Dendritic cell treated with granulocyte-macrophage colony-stimulating factor and Interleukin-4, amounts not matched to agents 40 ng/mL and 50 ng/mL, for 4 days (primary cell): ENCODE measurements around the gene PDPK1.
A peak's percentile ranks its signal among the peaks of the same experiment; 100 is the strongest.
"Not testable (repeated sequence)": the region's sequence is repeated elsewhere in the genome, so short reads cannot be mapped to it uniquely, and the experiment has no call there.

ENCODE experiments used
- H3K27ac Mint-ChIP-seq: one replicate; pipeline ENCODE4 v1.8.0; 2022; ENCODE audit warnings: mild to moderate bottlenecking, mixed read lengths
- H3K27me3 Mint-ChIP-seq: one replicate; pipeline ENCODE4 v1.8.0; 2022; ENCODE audit warnings: mild to moderate bottlenecking, mixed read lengths
- H3K36me3 Mint-ChIP-seq: one replicate; pipeline ENCODE4 v1.8.0; 2022; ENCODE audit warnings: low read depth, mixed read lengths
- H3K4me1 Mint-ChIP-seq: one replicate; pipeline ENCODE4 v1.8.0; 2022; ENCODE audit warnings: low read depth, mixed read lengths
- H3K4me3 Mint-ChIP-seq: one replicate; pipeline ENCODE4 v1.8.0; 2022; ENCODE audit warnings: mild to moderate bottlenecking, moderate library complexity, mixed read lengths
- H3K9me3 Mint-ChIP-seq: one replicate; pipeline ENCODE4 v1.8.0; 2022; ENCODE audit warnings: mixed read lengths
- intact Hi-C: fragments of 100-400 bp; cut with micrococcal nuclease; formaldehyde crosslinking; loops from one replicate; pipeline ENCODE4 v1.15.0; 2022

The PDPK1 gene

DNA sequence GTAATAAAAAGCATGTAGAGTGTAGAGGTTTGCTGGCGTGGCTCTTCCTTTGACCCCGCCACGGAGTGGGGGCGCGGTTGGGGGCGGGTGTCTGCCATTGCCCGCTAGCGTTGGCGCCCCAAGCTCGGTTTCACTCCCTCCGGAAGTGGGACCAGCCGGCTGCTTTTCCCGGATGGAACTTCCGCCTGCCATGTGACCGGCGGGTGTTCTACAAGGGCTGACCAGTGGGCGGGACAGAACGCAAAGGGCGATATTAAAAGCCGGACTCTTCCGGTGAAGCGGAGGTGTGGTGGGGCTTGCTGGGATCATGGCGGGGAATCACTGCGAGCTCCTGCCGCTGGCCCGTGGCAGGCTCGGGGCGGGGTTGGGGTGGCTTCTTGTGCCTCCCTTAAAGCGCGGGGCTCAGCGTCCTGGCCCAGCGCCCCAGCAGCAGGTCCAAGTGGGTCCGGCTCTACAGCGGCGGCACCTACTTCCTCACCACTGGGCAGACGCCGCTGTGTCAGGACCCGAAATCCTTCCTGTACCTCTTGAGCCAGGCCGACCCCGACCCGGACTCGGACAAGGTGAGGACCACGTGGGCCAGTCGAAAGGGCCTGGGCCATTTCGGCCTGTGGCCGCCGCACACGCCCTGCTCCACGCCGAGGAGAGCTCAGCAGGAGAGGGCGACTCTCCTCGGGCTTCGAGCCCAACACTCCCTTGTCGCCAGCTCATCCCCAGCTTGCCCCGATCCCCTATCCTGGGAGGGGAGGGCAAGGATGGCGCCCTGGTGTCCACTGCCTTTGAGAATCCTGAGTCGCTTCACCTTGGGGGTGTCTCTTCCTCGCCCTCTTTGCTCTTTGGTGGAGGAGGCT, 65.6 kb downstream of the PDPK1 start:
- Mint-ChIP-seq H3K4me1 (peaks cover 15% of the 10 kb centered on the region), H3K27ac (peak overlapping the region; percentile 98), H3K9me3 (no peaks in the 10 kb centered on the region), H3K36me3 (peaks cover 43% of the 10 kb centered on the region), H3K27me3 (no peaks in the 10 kb centered on the region), H3K4me3 (peak overlapping the region; percentile 99)
- intact Hi-C loops, result no loop called here

DNA sequence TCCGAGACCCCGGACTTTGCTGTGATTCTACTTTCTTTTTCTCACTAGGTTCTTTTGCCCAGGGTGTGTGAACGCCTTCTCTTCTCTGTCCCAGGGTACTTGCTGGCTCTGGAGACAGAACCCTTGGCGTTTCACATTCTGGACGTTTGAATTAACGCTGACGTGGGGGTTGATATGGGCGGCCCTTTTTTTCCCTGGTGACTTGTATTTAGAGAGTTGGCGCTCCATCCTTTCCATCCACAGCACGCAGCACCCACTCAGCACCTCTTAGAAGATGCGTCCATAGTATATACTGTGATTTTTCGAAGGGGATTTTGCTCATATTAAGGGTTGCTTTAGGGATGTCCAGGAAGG, 66.2 kb downstream of the PDPK1 start:
- intact Hi-C loops, H3K9me3 Mint-ChIP-seq, H3K27me3 Mint-ChIP-seq: not testable (repeated sequence)
- Mint-ChIP-seq H3K36me3 (peaks cover 37% of the 10 kb centered on the region), H3K27ac (peak overlapping the region; percentile 98), H3K4me3 (peak overlapping the region; percentile 99), H3K4me1 (peaks cover 15% of the 10 kb centered on the region)

DNA sequence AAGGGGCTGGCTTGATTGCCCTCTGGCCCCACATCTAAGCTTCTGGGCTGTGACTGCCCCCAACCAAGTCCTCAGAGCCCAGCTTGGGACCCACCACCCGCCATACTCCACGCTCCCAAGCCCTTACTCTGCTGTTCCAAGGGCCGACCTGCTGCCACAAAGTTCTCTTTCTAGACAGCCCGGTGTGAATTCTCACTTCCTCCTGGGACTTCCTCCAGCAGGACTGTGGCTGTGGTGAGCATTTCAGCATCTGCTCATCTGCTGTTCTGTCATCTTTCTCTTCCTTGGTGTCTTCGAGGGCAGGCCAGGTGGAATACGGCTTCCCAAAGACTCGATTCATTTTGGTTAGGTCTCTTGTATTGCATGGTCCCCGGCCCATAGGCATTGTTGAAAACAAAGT, 69.0 kb downstream of the PDPK1 start:
- peaks cover 35% of the 10 kb centered on the region for H3K36me3 Mint-ChIP-seq
- H3K9me3 Mint-ChIP-seq, intact Hi-C loops, H3K27ac Mint-ChIP-seq, H3K27me3 Mint-ChIP-seq, H3K4me3 Mint-ChIP-seq: not testable (repeated sequence)
- peaks cover 25% of the 10 kb centered on the region for H3K4me1 Mint-ChIP-seq

DNA sequence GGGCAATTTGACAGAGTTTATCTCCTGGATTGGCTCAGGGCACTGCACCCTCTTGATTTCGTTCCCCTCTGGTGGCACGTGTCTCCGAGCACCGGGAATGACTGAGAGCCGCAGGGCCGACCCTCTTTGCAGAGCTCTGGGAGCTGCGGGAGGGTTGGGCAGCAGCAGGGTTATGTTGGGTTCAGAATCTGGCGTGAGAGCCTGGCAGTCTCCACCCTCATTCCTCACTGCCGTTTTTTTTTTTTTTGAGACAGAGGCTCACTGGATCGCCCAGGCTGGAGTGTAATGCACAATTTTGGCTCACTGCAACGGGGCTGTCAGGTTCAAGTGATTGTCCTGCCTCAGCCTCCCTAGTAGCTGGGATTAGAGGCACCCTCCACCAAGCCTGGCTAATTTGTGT, 71.5 kb downstream of the PDPK1 start:
- peaks cover 25% of the 10 kb centered on the region for H3K4me1 Mint-ChIP-seq
- H3K4me3 Mint-ChIP-seq, H3K27me3 Mint-ChIP-seq, H3K9me3 Mint-ChIP-seq, intact Hi-C loops, H3K27ac Mint-ChIP-seq: not testable (repeated sequence)
- peaks cover 22% of the 10 kb centered on the region for H3K36me3 Mint-ChIP-seq

DNA sequence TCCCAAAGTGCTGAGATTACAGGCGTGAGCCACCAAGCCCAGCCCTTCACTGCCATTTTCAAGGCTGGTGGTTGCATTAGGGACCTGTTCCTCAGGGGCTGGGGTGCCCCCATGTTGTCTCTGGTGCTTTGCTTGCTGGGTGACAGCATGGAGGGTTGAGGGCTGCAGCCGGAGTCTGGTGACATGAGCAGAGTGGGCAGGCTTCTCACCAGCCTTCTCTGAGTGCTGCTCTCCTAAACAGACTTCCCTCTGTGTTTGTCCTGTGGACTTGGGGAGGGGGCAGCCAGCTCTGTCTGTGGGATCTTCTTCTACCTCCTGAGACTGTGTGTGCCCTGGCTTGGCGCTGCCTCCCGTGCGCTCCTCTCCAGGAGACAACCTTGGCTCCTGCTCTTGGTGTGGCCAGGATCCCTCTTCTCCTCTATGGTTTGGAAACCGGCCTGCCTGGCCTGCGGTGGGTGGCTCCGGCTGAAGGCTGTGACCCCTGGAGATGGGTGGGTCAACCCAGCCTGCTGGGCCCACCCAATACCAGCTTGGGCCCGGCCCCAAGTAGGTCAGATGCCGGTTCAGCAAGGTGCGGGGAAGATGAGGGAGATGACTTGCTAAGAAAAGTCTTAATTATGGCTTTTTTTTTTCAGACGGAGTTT, 72.1 kb downstream of the PDPK1 start:
- Mint-ChIP-seq H3K27ac (no peak overlapping the region), H3K4me3 (no peak overlapping the region), H3K4me1 (peaks cover 25% of the 10 kb centered on the region), H3K9me3 (no peaks in the 10 kb centered on the region), H3K36me3 (peaks cover 28% of the 10 kb centered on the region), H3K27me3 (no peaks in the 10 kb centered on the region)
- intact Hi-C loops, result no loop called here

DNA sequence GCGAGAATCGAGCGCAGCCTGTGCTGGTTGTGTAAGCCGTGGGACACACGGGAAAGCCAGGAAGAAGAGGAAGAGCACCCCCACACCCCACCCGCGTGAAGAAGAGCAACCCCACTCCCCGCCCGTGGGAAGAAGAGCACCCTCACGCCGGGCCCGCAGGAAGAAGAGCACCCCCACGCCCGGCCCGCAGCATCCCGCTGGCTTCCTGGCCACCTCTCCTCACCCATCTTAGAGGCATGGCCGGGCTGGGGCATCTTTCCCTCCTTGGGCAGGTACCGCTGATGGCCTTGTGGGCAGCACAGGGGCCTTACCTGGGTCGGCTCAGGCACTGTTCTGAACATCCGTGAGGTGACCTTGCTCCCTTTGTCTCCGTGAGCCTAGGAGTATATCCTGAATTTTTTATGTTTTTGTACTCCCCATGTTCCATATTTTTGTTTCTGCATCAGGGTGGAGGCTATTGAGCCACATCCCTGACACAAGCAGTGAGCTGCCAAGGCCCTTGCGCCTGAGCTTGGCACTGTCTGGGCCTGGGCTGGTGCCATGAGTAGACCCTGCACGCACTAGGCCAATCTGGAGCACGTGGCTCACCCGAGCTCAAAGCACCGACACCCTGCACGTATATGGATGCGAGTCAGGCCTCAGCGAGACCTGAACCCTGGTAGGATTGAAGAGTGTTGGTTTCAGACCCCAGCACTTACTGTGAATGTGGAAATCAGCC, 73.1 kb downstream of the PDPK1 start:
- intact Hi-C loops, result no loop called here
- Mint-ChIP-seq H3K27me3 (no peaks in the 10 kb centered on the region), H3K27ac (no peak overlapping the region), H3K4me1 (peaks cover 19% of the 10 kb centered on the region), H3K36me3 (peaks cover 34% of the 10 kb centered on the region), H3K4me3 (no peak overlapping the region), H3K9me3 (no peaks in the 10 kb centered on the region)

DNA sequence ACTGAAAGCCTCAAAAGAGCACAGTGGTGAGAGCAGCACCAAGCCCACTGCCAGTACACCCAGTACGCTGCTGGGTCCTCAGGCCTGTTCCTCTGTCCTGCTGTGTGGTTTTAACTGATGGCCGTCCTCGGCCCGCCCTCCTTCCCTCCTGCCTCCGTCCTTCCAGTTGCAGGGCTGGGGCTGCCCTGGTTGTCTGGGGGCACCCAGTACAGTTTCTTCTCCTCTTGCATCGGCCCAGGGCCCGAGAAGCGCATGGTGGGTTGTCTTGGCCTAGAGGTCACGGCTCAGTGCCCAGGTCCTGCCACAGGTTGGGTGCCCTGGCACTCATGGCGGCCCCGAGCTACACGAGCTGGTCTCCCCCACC, 73.7 kb downstream of the PDPK1 start:
- intact Hi-C loops, result no loop called here
- H3K4me1 Mint-ChIP-seq, result peaks cover 19% of the 10 kb centered on the region
- no peak overlapping the region for H3K4me3 Mint-ChIP-seq
- no peak overlapping the region for H3K27ac Mint-ChIP-seq
- no peaks in the 10 kb centered on the region for H3K9me3 Mint-ChIP-seq
- no peaks in the 10 kb centered on the region for H3K27me3 Mint-ChIP-seq
- peaks cover 34% of the 10 kb centered on the region for H3K36me3 Mint-ChIP-seq

DNA sequence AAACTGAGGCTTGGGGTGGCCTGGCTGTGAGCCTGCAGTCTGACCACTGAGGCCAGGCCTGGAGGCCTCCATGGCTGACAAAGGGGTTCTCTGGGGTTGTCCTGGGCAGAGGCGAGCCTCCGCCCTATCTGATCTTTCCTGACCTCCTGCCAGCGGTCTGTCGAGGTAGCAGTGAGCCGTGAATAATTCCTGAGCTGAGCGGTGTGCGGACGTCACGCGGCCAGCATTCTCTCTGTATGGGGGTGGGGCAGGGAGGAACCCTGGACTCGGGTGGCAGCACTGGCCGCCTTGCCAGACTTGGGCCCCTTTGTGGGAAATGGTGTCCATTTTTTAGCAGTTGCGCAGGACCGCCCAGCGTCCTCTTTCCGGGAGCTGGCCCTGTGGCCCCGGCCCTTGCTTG, 74.1 kb downstream of the PDPK1 start:
- H3K36me3 Mint-ChIP-seq, result peaks cover 34% of the 10 kb centered on the region

DNA sequence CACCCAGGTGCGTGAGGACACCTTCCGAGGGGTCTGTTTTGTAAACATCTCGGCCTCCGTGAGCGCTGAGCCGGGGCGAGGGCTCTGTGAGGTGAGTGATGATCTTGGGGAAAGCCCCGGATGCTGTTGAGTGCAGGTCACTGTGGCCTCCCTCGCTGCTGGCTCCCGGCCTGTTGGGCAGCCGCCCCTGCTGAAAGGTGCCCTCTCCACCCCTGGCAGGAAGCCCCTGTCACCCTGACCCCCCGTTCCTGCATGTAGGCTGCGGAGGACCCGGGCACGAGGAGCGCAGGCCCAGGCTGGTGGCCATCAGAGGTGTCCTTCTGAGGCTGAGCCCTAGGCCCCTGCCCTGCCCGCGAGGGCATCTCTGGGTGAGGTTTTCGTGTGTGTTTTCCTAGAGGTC, 75.4 kb downstream of the PDPK1 start:
- peaks cover 34% of the 10 kb centered on the region for H3K36me3 Mint-ChIP-seq
- H3K4me3 Mint-ChIP-seq, H3K27me3 Mint-ChIP-seq, H3K9me3 Mint-ChIP-seq, H3K27ac Mint-ChIP-seq, H3K4me1 Mint-ChIP-seq, intact Hi-C loops: not testable (repeated sequence)

More for the DNA sequence above, 74.1 kb downstream of the PDPK1 start:
- intact Hi-C loops, H3K27me3 Mint-ChIP-seq, H3K9me3 Mint-ChIP-seq, H3K27ac Mint-ChIP-seq, H3K4me3 Mint-ChIP-seq: not testable (repeated sequence)
- H3K4me1 Mint-ChIP-seq, result peaks cover 19% of the 10 kb centered on the region

DNA sequence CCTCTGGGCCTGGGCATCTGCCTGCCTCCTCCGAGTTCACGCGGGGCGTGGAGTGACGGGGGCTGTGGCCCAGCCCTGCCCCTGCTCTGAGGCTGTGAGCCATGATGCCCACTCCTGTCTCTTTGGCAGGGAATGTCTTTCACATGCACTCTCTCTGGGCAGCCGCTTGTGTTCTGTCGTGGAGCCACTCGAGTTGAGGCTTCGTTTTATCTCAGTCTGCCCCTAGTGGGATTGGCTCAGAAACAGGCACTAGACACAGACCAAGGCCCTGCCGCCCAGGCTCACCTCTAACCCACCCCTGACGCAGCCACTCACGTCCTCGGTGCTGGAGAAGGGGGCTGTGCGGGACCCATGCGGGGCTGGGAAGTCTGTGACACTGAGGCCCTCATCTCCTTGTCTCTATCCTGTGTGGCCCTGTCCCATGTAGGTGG, 77.0 kb downstream of the PDPK1 start:
- Mint-ChIP-seq H3K9me3 (no peaks in the 10 kb centered on the region), H3K27me3 (no peaks in the 10 kb centered on the region), H3K36me3 (peaks cover 32% of the 10 kb centered on the region), H3K4me3 (no peak overlapping the region), H3K4me1 (peaks cover 10% of the 10 kb centered on the region), H3K27ac (no peak overlapping the region)
- intact Hi-C loops, result no loop called here

DNA sequence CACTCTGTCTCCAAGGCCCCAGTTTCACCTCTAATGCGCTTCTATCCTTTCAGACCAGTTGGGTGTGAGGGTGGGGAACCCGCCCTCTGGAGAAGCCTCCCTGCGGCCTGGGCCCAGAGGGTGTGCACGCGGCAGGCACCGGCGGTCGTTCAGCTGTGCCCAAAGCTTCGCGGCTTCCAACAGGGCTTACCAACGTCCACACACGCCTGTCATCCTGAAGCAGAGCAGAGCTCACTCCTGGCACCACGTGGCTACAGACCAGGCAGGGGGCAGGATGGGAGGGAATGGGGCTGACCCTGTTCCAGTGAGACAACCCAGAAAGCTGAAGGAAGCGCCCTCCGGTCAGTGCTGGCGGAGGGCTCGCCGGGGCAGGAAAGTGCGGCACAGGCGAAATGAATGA, 81.1 kb downstream of the PDPK1 start:
- peaks cover 12% of the 10 kb centered on the region for H3K36me3 Mint-ChIP-seq
- intact Hi-C loops, H3K4me1 Mint-ChIP-seq, H3K27ac Mint-ChIP-seq, H3K9me3 Mint-ChIP-seq, H3K27me3 Mint-ChIP-seq, H3K4me3 Mint-ChIP-seq: not testable (repeated sequence)

DNA sequence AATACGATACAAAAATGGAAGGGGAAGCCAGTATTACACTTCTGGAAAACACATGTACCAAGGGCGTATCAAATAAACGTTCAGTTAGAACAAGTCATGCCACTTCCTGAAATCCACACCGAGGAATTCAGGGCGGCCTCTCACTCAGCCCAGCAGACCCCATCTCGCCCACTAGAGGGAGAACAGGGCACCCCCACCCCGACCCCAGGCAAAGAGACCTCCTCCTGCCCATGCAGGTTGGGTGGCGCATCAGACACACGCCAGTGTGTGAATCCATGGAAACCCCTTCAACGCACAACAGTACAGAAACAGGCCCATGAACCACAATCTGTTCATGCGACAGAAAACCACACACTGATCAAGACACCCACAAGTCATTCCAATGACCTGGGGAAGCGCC, 81.8 kb downstream of the PDPK1 start:
- H3K27me3 Mint-ChIP-seq, H3K4me1 Mint-ChIP-seq, H3K36me3 Mint-ChIP-seq, intact Hi-C loops, H3K9me3 Mint-ChIP-seq, H3K27ac Mint-ChIP-seq, H3K4me3 Mint-ChIP-seq: not testable (repeated sequence)

DNA sequence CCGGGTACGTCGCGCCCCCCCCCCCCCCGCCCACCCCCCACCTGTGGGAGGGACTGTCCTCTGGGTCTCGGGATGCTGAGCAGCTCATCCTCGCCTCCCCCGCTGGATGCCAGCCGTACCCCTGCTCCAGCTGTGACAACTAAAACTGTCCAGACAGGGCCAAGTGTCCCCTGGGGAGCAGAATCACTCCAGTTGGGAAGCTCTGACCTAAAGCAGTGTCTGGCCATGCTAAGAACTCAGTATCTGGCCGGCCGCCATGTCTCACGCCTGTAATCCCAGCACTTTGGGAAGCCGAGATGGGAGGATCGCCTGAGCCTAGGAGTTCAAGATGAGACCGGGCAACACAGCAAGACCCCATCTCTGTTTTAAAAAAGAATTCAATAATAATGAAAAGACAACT, 83.0 kb downstream of the PDPK1 start:
- intact Hi-C loops, H3K4me3 Mint-ChIP-seq, H3K36me3 Mint-ChIP-seq, H3K9me3 Mint-ChIP-seq, H3K27ac Mint-ChIP-seq, H3K27me3 Mint-ChIP-seq, H3K4me1 Mint-ChIP-seq: not testable (repeated sequence)

DNA sequence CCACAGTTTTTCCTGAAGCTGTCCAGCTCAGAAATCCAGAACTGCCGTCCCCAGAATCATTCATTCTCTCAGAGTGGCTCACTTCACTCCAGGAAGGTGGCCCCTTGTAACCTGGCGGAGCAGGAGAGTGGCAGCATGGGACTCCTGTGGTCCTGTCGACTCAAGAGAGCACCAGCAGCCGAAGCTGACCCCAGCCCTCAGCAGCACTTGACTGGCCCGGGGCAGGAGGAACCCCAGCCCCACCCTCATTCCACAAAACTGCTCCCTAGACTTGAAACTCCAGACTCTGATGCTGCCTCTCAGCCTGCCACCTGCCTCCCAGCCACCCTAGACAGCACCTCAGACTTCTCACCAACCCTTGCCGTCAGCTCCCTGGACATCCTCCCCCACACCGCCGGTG, 83.6 kb downstream of the PDPK1 start:
- H3K9me3 Mint-ChIP-seq, H3K36me3 Mint-ChIP-seq, H3K27me3 Mint-ChIP-seq, H3K4me3 Mint-ChIP-seq, H3K4me1 Mint-ChIP-seq, intact Hi-C loops, H3K27ac Mint-ChIP-seq: not testable (repeated sequence)
